ENCODE data around the gene STX1B. TPM values are rescaled to one million over a fixed set of nuclear protein-coding genes. Genes with fewer than 3 reads are reported as not detected.

Gene STX1B
- 1 to 10 TPM in 5 of 7 donors, under 1 TPM in 2; 0.46 to 4.2 (median 1.8) TPM for total RNA-seq
- polyA plus RNA-seq, result 1 to 10 TPM in 1 of 3 donors, under 1 TPM in 2; 0.29 to 1.2 (median 0.43) TPM
- long read RNA-seq, donor 1, result 0 reads
- long read RNA-seq, donor 2, result 0 reads

- peak within 1 kb of the TSS in 4 of 8 donors; percentile 13 to 63 (median 25) for H3K4me3 ChIP-seq
- no peaks in the 10 kb centered on the region for H3K9me3 ChIP-seq
- H3K27me3 ChIP-seq (replicated peaks in 1 of 7), result peaks cover 0 to 65% (median 20%) of the 10 kb centered on the region in 7 donors
- intact Hi-C loops (cut with DNase I; ENCODE audit: low total_unique reads), result no loop called here
- H3K27ac ChIP-seq, result no peak within 1 kb of the TSS
- no peak for DNase-seq
- 10 to 21% (median 14%) methylated on average over 24 to 45 of the region's 45 CpGs for WGBS, 5 donors
- H3K36me3 ChIP-seq, result no peaks in the 10 kb centered on the region
- peaks cover 0 to 13% (median 6%) of the 10 kb centered on the region in 6 donors for H3K4me1 ChIP-seq
- TF ChIP-seq POLR2AphosphoS5 (IDR thresholded peaks at IDR 0.05), result no peak
- no peak for TF ChIP-seq CTCF (IDR thresholded peaks at IDR 0.05 in 8 of 11, conservative IDR thresholded peaks at IDR 0.05 in 3 of 11)
- no peak for TF ChIP-seq POLR2A (IDR thresholded peaks at IDR 0.05)
Measured at GRCh38 chr16:31010585-31011325, at the start of gene STX1B. STX1B (minus strand) TSS chr16:31010638; CDS start chr16:31010396, 242 bp downstream.

- intact Hi-C loops (cut with DNase I; ENCODE audit: low total_unique reads), result no loop called here
Measured at GRCh38 chr16:31055613-31056012, 45.2 kb upstream of the STX1B start.

GRCh38 chr16:31052114-31052513 is 41.7 kb upstream of the STX1B start:
- Histone ChIP-seq H3K9me3 (no peaks in the 10 kb centered on the region), H3K4me3 (no peak overlapping the region), H3K27me3 (replicated peaks in 1 of 7) (no peaks in the 10 kb centered on the region), H3K36me3 (no peaks in the 10 kb centered on the region), H3K4me1 (peaks cover 0 to 7% (median 0%) of the 10 kb centered on the region in 6 donors), H3K27ac (no peak overlapping the region)
- TF ChIP-seq POLR2A (IDR thresholded peaks at IDR 0.05) (no peak), POLR2AphosphoS5 (IDR thresholded peaks at IDR 0.05) (no peak), CTCF (IDR thresholded peaks at IDR 0.05 in 8 of 11, conservative IDR thresholded peaks at IDR 0.05 in 3 of 11) (no peak)
- intact Hi-C loops (cut with DNase I; ENCODE audit: low total_unique reads), result no loop called here
- DNase-seq, result no peak
- 54 to 86% (median 74%) methylated on average over 2 of the region's 2 CpGs for WGBS, 5 donors

More at GRCh38 chr16:31055613-31056012, 45.2 kb upstream of the STX1B start:
- Histone ChIP-seq H3K9me3 (no peaks in the 10 kb centered on the region), H3K27me3 (replicated peaks in 1 of 7) (no peaks in the 10 kb centered on the region), H3K4me1 (no peaks in the 10 kb centered on the region), H3K27ac (no peak overlapping the region), H3K4me3 (no peak overlapping the region), H3K36me3 (peaks cover 0 to 29% (median 3%) of the 10 kb centered on the region in 6 donors)
- no peak for DNase-seq
- no peak for TF ChIP-seq POLR2AphosphoS5 (IDR thresholded peaks at IDR 0.05)
- TF ChIP-seq CTCF (IDR thresholded peaks at IDR 0.05 in 8 of 11, conservative IDR thresholded peaks at IDR 0.05 in 3 of 11), result no peak
- no peak for TF ChIP-seq POLR2A (IDR thresholded peaks at IDR 0.05)
- 76 to 89% (median 85%) methylated on average over 4 of the region's 4 CpGs for WGBS, 5 donors

- Histone ChIP-seq H3K27ac (no peak overlapping the region), H3K4me3 (no peak overlapping the region), H3K9me3 (no peaks in the 10 kb centered on the region), H3K4me1 (peaks cover 0 to 7% (median 0%) of the 10 kb centered on the region in 6 donors), H3K27me3 (replicated peaks in 1 of 7) (no peaks in the 10 kb centered on the region), H3K36me3 (no peaks in the 10 kb centered on the region)
- 86 to 93% (median 88%) methylated on average over 10 of the region's 10 CpGs for WGBS, 5 donors
- TF ChIP-seq CTCF (IDR thresholded peaks at IDR 0.05 in 8 of 11, conservative IDR thresholded peaks at IDR 0.05 in 3 of 11) (no peak), POLR2AphosphoS5 (IDR thresholded peaks at IDR 0.05) (no peak), POLR2A (IDR thresholded peaks at IDR 0.05) (no peak)
- no peak for DNase-seq
- intact Hi-C loops (cut with DNase I; ENCODE audit: low total_unique reads), result no loop called here
Measured at GRCh38 chr16:31050280-31051030, 40.0 kb upstream of the STX1B start.
